ENCODE measurements around the gene ASCL1. TPM values are rescaled to one million over a fixed set of nuclear protein-coding genes. Genes with fewer than 3 reads are reported as not detected.

ASCL1 gene
- total and polyA plus RNA-seq, 2 of the 13 experiments (the other 11 are each of a cell fraction or from before 2014, with no cell fraction given) = not detected

- H3K9me3 ChIP-seq (ENCODE audit: low read length) = no peaks in the 10 kb centered on the region
- no peak overlapping the region for H3K4me3 ChIP-seq (replicated peaks in 1 of 3; ENCODE audit: insufficient read depth in 1 of 3, low read depth in 2 of 3, low read length in 3 of 3)
- H3K27ac ChIP-seq (ENCODE audit: extremely low read length, insufficient read depth, low read length) = no peak overlapping the region
- intact Hi-C loops (cut with micrococcal nuclease; ENCODE audit: unreplicated experiment) = no loop called here
- ATAC-seq (no peak), FAIRE-seq (no peak), DNase-seq (ENCODE audit: low spot score) (no peak)
- ChIA-PET POLR2A (no interaction called here), CTCF (ENCODE audit: low intra/inter-chr PET ratio, low total read pairs) (no interaction called here)
- H2AFZ ChIP-seq (ENCODE audit: low read length) = no peak overlapping the region
- no peak overlapping the region for H3K4me2 ChIP-seq (ENCODE audit: low read depth, low read length)
- no peak overlapping the region for H3K9ac ChIP-seq (ENCODE audit: insufficient read depth, low read depth, low read length)
- BruUV-seq (replicated peaks) = no TSS peak
- no peaks in the 10 kb centered on the region for H3K27me3 ChIP-seq (ENCODE audit: control insufficient read depth in 1 of 2, insufficient read depth in 2 of 2, low read length in 2 of 2)
- in situ Hi-C loops (cut with HindIII; ENCODE audit: extremely low pct_ligation_motif_present, low pct_unique_long_range_greater_than_20kb) = no loop called here
- WGBS (ENCODE audit: low lambda C conversion rate) = 88% methylated on average over 1 of the region's 1 CpG
- no peaks in the 10 kb centered on the region for H3K79me2 ChIP-seq (ENCODE audit: insufficient read depth, low read length)
- no peak for TF ChIP-seq ZFYVE20 (CRISPR knock-in tag; IDR thresholded peaks at IDR 0.05; ENCODE audit: borderline replicate concordance, low read depth)
- no peak for TF ChIP-seq CREBL2 (CRISPR knock-in tag; IDR thresholded peaks at IDR 0.05; ENCODE audit: borderline replicate concordance)
- no peak for TF ChIP-seq PRDM15 (CRISPR knock-in tag; IDR thresholded peaks at IDR 0.05)
- TF ChIP-seq TFAP4 (IDR thresholded peaks at IDR 0.05; ENCODE audit: borderline replicate concordance, low read depth) = no peak
- TF ChIP-seq MZF1 (CRISPR knock-in tag; IDR thresholded peaks at IDR 0.05; ENCODE audit: borderline replicate concordance) = no peak
- TF ChIP-seq ZNF335 (CRISPR knock-in tag; IDR thresholded peaks at IDR 0.05) = no peak
- no peak for TF ChIP-seq ZNF800 (CRISPR knock-in tag; IDR thresholded peaks at IDR 0.05)
- TF ChIP-seq SATB2 (CRISPR knock-in tag; IDR thresholded peaks at IDR 0.05) = no peak
- TF ChIP-seq MED13 (CRISPR knock-in tag; IDR thresholded peaks at IDR 0.05) = no peak
- no peak for TF ChIP-seq DBP (CRISPR knock-in tag; IDR thresholded peaks at IDR 0.05; ENCODE audit: not compliant biosample characterization)
- TF ChIP-seq ZNF17 (CRISPR knock-in tag; IDR thresholded peaks at IDR 0.05) = no peak
- TF ChIP-seq KMT2B (CRISPR knock-in tag; IDR thresholded peaks at IDR 0.05) = no peak
- TF ChIP-seq TMF1 (CRISPR knock-in tag; IDR thresholded peaks at IDR 0.05; ENCODE audit: low read depth) = no peak
- TF ChIP-seq STAT6 (CRISPR knock-in tag; IDR thresholded peaks at IDR 0.05; ENCODE audit: borderline replicate concordance) = no peak
- TF ChIP-seq CEBPG (CRISPR knock-in tag; IDR thresholded peaks at IDR 0.05) = no peak
- H4K20me1 ChIP-seq (ENCODE audit: insufficient read depth, low read length) = no peaks in the 10 kb centered on the region
- no peaks in the 10 kb centered on the region for H3K36me3 ChIP-seq (replicated peaks in 1 of 2; ENCODE audit: control insufficient read depth in 1 of 2, insufficient read depth in 2 of 2, low read length in 2 of 2)
- H3K4me1 ChIP-seq (ENCODE audit: insufficient read depth, low read length) = peaks cover under 1% of the 10 kb centered on the region; the same call in 1 of the 2 replicates
Measured at GRCh38 chr12:102933168-102933567, 24.3 kb upstream of the ASCL1 start.

Data from HepG2 (cell line).